ENCODE data around the gene MFN1.

MFN1 gene

DNA sequence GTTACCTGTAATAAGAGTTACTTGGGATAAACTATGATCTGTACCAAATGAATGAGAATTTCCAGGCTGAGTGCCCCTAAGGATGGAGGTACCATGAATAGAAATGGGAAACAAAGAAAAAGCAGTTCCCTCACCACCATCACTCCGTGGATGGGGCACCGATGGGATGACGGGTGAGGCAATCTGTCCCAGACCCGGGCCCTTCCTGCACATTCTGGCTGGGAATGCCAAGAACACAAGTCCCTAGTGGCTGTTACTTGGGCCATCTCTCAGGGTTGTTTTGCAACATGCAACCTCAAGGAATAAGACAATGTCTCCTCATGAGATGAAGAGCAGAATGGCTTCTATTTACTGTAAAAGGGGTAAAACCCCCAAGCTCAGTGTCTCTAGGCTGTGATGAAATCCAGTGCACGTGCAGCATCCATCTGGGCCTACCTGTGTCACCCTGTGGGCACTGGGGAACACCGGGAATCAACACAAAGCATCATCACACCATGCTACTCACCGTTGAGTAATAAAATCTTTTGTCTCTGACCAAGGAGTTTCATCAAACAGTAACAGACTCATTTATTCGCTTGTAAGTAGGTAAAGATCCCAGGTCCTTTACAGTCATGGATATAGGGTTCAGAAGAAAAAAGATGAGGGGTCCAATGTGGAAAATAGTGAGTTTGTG, 81.5 kb downstream of the MFN1 start:
- no peak for DNase-seq (ENCODE audit: low read depth in 1 of 2, low spot score in 1 of 2)

DNA sequence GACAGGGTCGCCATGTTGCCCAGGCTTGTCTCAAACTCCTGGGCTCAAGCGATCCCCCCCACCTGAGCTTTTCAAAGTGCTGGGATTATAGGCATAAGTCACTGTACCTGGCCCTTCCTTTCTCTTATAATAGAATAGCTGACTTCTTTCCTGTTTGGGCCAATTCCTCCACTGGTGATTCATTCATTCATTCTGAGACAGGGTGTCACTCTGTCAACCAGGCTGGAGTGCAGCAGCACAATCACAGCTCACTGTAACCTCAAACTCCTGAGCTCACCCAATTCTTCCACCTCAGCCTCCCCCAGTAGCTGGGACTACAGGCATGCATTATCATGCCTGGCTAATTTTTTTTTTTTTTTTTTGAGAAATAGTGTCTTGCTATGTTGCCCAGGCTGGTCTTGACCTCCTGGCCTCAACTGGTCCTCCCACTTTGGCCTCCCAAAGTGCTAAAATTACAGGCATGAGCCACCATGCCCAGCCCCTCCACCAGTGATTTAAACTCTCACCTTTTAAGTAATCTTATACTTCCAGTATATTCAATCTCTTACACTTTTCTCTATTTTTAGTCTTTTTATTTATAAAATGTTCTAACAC, 82.9 kb downstream of the MFN1 start:
- no peak for DNase-seq (ENCODE audit: low read depth in 1 of 2, low spot score in 1 of 2)

DNA sequence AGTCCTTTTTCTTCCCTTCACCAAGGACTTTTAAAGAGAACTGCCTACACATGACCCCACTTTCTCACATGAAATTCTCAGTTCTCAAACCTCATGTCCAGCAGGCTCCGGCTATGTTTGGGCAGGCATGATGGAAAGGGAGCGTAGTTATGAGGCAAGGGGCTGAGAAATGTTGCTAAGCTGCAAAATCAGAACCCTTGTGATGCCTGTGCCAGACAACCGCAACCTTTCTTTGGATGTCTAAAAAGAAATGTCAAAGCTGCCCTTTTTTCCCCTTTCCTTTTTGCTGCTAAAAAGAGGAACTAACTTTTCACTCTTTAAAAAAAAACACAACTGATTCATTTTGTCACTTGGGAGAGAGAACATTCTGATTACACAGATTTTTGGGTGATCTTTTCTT, 84.5 kb downstream of the MFN1 start:
- DNase-seq (ENCODE audit: low read depth in 1 of 2, low spot score in 1 of 2): no peak

DNA sequence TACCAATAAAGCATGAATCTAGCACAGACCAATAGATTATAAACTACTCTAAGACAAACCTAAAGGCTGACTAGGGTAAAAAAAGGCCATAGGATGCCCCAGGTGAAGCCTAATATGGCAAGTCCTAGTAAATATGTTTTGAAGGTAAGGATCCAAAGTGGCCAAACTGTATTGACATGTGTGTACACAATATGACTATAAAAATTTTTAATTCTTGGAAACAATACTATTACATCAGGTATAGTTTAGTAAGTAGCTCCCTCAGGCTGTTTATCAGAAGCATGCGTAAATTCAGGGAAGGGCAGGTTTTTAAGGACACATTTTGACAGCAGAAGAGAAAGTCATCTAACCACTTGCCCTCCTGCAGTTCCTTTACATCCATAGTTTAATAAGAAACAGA, 84.9 kb downstream of the MFN1 start:
- DNase-seq (ENCODE audit: low read depth in 1 of 2, low spot score in 1 of 2): no peak

DNA sequence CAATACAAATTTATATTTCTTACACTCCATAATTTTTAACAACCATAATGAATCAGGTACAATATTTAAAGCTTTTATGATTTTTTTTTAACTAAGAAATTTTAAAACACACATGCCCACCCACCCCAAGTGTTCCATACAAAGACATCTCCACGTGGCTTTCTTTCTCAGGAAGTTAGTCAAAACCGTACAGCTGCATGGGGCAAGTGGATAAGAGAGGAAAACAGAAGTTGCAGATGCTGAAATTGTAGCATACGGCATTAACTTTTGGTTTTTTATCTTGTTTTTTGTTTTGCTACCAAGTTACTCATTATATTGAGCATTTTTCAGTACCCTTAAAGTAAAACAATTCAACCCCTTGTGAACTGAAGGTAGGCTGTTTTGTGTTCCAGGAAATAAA, 89.0 kb downstream of the MFN1 start:
- DNase-seq (ENCODE audit: low read depth in 1 of 2, low spot score in 1 of 2): no peak

DNA sequence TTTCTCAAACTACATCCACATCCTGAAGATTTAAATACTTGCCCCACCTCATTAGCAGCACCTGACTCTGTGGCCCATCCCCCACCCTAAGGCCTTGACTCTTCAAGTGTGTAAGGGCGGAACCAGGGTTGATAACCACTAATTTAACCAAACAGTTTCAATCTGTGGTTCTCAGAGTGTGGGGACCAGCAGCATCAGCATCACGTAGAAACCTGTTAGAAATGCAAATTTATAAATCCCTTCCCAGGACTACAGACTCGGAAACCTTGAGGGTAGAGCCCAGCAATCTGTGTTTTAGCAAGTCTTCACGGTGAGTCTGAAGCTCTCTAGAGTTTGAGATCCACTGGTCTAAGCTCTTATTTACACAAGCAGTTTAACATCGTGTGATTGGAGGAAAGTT, 91.3 kb downstream of the MFN1 start:
- DNase-seq (ENCODE audit: low read depth in 1 of 2, low spot score in 1 of 2): no peak
